Mucosa of descending colon (tissue), 3 donors: ENCODE data around the gene ZBTB7A. TPM values are rescaled to one million over a fixed set of nuclear protein-coding genes. Genes with fewer than 3 reads are reported as not detected.

Source experiments
- ATAC-seq: fragments of 200-7000 bp; cut with Tn5 transposase; one replicate; pipeline ENCODE4 v1.9.1; 2020; ENCODE audit warnings: mild to moderate bottlenecking, moderate library complexity
- DNase-seq, 3 donors: peaks; one replicate each; pipeline ENCODE4 v3.0.0-alpha.2; 2020
- H3K36me3 ChIP-seq: fragments of 200-600 bp; one replicate; pipeline ENCODE4 v1.8.0; 2021; ENCODE audit warnings: low read depth, mild to moderate bottlenecking
- H3K4me1 ChIP-seq: fragments of 200-600 bp; one replicate; pipeline ENCODE4 v1.8.0; 2021; ENCODE audit warnings: low read depth, mild to moderate bottlenecking
- H3K4me3 ChIP-seq: fragments of 200-600 bp; one replicate; pipeline ENCODE4 v1.8.0; 2021; ENCODE audit warnings: mild to moderate bottlenecking
- H3K9me3 ChIP-seq: fragments of 200-600 bp; one replicate; pipeline ENCODE4 v1.8.0; 2021; ENCODE audit warnings: mild to moderate bottlenecking
- CTCF ChIP-seq: fragments of 200-600 bp; IDR thresholded peaks from one replicate; pipeline ENCODE4 v1.8.0; 2022; ENCODE audit warnings: antibody characterized with exemption, mild to moderate bottlenecking
- intact Hi-C, 2 donors: fragments of 100-400 bp; cut with DNase I in 1 of 2; cut with micrococcal nuclease in 1 of 2; formaldehyde crosslinking; loops; one replicate each; pipeline versions ENCODE4 v1.11.0 to v1.11.1; 2022; cut with DNase I, micrococcal nuclease
- total RNA-seq, 3 donors: library from RNA; stranded (reverse); fragmentation: NEBNext Ultra II Directional in 2 of 3; extraction: Animal tissue kit (Norgen Biotek cat#: 25700) in 2 of 3; gene quantifications; one replicate each; pipeline versions ENCODE4 v1.2.1 to v1.2.4, GENCODE V29; 2021 to 2023
- donor health status: DM: no; HTN: no; CAD: no; lungs with moderate emphysema.
- donor health status: DM: no; HTN: no; CAD: no.
- donor health status: DM: no; HTN: yes; CAD: no.

ZBTB7A gene
- total RNA-seq, 3 donors from 2014 or later = 104 to 115 (median 112) TPM

DNA sequence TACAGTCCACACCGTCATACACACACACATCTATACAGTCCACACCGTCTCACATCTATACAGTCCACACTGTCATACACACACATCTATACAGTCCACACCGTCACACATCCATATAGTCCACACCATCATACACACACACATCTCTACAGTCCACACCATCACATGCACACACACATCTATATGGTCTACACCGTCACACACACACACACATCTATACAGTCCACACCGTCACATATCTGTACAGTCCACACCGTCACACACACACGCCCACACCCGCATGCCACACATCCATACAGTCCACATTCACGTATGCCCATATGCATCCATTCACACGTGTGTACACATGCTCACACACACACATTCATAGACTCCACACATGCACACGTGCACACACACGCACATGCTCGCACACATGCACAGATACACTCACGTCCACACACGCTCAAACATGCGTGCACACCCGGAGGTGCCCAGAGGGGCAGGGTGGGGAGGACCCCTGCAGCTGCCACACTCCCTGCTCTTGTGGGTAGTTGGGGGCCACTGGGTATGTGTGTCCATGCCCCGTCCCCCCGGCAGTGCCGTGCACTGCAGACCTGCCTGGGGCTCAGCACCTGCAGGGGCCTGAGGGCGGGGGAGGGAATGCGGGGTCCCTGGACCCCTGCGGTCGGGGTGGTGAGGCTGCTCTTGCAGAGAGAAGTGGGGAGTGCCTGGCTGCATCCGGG, 30.0 kb downstream of the ZBTB7A start:
- intact Hi-C loops = no loop called here
- Histone ChIP-seq H3K36me3 (peaks cover 4% of the 10 kb centered on the region), H3K4me1 (no peaks in the 10 kb centered on the region), H3K4me3 (no peak overlapping the region), H3K9me3 (no peaks in the 10 kb centered on the region)
- ATAC-seq (no peak), DNase-seq (no peak)
- no peak for TF ChIP-seq CTCF

- intact Hi-C loops = no loop called here
- Histone ChIP-seq H3K4me1 (no peaks in the 10 kb centered on the region), H3K9me3 (no peaks in the 10 kb centered on the region), H3K36me3 (peaks cover 4% of the 10 kb centered on the region), H3K4me3 (no peak overlapping the region)
- no peak for DNase-seq
- ATAC-seq = no peak
- no peak for TF ChIP-seq CTCF
These were observed 31.1 kb downstream of the ZBTB7A start for GRCh38 chr19:4035582-4035981.

DNA sequence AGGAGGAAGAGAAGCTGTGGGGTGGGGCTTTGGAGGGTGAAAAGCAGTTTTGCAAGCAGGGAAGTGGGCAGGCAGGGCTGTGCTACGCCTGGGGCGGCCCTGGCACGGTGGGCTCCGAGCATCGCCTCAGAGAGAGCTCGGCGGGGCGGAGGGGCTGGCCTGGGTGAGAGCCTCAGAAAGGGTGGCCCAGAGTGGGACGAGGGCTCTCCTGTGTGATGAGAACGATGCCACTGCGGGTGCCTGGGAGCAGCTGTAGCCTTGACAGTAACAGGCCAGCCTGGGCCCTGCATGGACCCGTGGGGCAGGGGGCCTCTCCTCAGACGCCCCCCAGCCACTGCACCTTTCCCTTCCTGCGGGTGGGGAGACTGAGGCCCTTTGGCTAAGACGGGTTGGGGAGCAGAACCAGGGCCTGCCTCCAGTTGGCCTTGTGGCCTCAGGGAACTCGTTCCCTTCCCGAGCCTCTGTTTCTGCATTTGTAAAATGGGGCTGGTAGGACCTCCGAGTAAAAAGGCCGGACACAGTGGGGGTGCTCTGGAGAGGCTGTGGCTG, 31.6 kb downstream of the ZBTB7A start:
- peak; percentile 1 for ATAC-seq
- TF ChIP-seq CTCF = no peak
- Histone ChIP-seq H3K9me3 (no peaks in the 10 kb centered on the region), H3K4me1 (no peaks in the 10 kb centered on the region), H3K36me3 (peaks cover 4% of the 10 kb centered on the region), H3K4me3 (no peak overlapping the region)
- no peak for DNase-seq
- intact Hi-C loops = no loop called here

DNA sequence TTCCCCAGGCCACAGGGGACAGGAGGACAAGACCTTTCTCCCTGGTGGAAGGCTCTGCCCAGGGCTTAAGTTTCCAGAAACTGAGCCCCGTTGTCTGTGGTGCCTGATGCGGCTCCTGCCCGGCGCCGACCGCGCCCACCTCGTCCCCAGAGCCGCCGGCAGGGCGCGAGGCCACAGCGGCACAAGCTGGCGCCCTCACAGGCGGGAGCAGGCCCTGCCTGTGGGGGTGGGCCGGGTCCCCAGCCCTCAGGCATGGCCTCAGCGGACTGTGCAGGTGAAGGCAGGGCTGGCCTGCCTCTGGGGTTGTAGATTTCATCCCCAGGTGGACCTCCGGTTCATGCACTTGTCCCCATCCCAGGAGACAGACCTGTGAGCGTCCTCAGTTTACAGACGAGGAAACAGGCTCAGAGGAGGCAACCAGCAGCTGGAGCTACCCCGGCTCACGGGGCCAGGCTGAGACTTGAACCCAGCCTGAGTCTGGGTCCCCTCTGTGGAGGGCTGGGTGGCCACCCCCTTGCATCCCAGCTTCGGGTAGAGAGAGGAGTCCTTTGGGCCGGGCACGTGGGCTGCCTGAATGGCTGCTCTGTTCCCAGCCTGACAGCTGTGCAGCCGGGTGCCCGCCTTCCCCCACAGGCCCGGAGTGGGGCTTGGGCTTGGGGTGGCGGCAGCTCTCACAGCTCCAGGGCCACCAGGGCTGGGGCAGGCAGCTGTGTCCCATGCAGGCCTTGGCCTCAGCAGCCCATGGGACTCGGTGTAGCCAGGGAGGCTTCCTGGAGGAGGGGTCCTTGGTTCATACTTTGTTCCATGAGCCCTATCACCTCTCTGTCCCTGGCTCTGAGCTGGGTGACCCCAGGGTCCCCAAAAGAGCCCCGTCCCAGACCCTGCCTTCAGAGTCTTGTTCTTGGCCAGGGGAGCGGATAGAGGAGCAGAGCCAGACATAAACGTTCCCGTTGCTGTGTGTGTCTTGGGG, 32.4 kb downstream of the ZBTB7A start:
- TF ChIP-seq CTCF = no peak
- ATAC-seq (peak; percentile 4), DNase-seq (no peak)
- H3K4me3 ChIP-seq = no peak overlapping the region
- H3K4me1 ChIP-seq = no peaks in the 10 kb centered on the region
- no peaks in the 10 kb centered on the region for H3K9me3 ChIP-seq
- peaks cover 4% of the 10 kb centered on the region for H3K36me3 ChIP-seq
- intact Hi-C loops = no loop called here

DNA sequence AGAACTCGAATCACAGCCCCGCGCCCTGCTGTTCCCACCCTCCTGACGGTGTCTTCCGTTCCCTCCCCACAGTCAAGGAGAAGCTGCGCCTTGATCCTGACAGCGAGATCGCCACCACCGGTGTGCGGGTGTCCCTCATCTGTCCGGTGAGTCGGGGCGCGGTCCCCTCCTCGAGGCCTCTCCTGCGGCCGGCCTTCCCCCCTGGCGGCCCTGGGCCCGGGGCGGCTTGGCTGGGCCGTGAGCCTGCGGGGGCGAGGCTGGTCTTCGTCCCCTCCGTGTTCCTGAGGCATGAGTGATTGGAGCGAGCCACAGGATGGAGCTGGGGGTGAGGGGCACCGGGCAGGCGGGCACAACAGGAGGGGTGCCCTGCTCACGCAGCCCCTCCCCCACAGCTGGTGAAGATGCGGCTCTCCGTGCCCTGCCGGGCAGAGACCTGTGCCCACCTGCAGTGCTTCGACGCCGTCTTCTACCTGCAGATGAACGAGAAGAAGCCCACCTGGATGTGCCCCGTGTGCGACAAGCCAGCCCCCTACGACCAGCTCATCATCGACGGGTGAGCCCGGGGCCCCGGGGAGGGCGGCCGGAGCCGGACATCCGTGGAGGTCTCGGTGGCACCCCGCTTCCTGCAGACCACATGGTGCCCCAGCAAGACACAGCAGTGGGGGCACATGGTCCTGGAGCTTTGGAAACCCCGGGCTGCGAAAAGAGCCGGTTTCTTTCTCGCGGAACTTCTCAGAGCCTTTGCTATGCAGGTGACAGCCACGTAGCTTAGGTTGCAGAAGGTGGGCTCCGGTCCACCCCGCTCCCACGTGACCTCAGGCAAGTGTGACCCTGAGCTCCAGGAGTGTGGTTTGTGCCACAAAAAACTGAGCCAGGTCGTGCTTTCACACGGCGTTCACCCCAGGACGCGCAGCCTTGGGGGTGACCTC, 33.4 kb downstream of the ZBTB7A start:
- peak in 1 of 3 donors; percentile 46 for DNase-seq
- ATAC-seq = no peak
- TF ChIP-seq CTCF = no peak
- intact Hi-C loops = no loop called here
- Histone ChIP-seq H3K36me3 (peaks cover 4% of the 10 kb centered on the region), H3K9me3 (no peaks in the 10 kb centered on the region), H3K4me3 (no peak overlapping the region), H3K4me1 (no peaks in the 10 kb centered on the region)
